GM13976 (cell line): ENCODE results near the gene OSBPL7.

Experiments
- DNase-seq: peaks from one replicate; pipeline ENCODE4 v3.0.0; 2012; ENCODE audit warnings: low spot score
- in situ Hi-C: fragments of 300-500 bp; cut with MboI; formaldehyde crosslinking; loops from one replicate; pipeline ENCODE4 v1.12.0; 2022; ENCODE audit warnings: low sequenced_read_pairs, mixed read lengths, inconsistent platforms; ENCODE audit not compliant: unreplicated experiment
- TF ChIP-seq, protein P1 (sequence below): IDR thresholded peaks from 2 replicates; pipeline ENCODE4 v1.5.1; 2012; ENCODE audit warnings: borderline replicate concordance, mild to moderate bottlenecking; ENCODE audit not compliant: insufficient read depth; ENCODE audit errors: extremely low read depth, missing control alignments, control extremely low read depth

Gene OSBPL7

DNA sequence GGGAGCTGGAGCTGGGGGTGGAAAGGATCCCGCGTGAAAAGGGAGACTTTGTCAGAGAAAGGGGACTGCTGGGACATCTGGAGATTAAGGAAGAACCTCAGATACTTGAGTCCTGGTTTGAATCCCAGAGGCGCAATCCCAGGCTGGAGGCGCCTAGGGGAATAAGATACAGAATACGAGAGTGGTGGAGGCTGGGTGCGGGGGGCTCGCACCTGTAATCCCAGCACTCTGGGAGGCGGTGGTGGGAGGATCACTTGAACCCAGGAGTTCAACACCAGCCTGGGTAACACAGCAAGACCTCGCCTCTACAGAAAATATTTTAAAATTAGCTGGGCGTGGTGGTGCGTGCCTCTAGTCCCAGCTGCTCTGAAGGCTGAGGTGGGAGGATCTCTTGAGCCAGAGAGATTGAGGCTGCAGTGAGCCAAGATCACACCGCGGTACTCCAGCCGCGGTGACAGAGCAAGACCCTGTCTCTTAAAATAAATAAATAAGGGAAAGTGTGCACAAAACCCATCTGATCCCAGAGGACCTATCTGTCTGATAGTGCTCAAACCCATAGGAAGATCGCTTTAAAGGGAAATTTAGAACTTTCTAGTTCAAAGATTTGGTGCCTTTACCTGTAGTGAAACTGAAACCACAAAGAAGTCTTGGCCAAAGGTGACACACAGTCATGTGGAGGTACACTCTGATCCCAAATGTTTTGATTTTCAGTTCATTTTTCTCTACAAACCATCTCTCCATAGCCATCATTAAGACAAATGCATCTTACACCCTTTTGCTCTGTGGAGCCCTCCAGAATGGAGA lies 20.1 kb upstream of the OSBPL7 start:
- in situ Hi-C loops = loop anchor here (5.0 kb wide), 1 partner anchor 51 kb away; no protein-coding TSS in a partner anchor
- TF ChIP-seq, protein P1, sequence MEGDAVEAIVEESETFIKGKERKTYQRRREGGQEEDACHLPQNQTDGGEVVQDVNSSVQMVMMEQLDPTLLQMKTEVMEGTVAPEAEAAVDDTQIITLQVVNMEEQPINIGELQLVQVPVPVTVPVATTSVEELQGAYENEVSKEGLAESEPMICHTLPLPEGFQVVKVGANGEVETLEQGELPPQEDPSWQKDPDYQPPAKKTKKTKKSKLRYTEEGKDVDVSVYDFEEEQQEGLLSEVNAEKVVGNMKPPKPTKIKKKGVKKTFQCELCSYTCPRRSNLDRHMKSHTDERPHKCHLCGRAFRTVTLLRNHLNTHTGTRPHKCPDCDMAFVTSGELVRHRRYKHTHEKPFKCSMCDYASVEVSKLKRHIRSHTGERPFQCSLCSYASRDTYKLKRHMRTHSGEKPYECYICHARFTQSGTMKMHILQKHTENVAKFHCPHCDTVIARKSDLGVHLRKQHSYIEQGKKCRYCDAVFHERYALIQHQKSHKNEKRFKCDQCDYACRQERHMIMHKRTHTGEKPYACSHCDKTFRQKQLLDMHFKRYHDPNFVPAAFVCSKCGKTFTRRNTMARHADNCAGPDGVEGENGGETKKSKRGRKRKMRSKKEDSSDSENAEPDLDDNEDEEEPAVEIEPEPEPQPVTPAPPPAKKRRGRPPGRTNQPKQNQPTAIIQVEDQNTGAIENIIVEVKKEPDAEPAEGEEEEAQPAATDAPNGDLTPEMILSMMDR = no peak
- no peak for DNase-seq

DNA sequence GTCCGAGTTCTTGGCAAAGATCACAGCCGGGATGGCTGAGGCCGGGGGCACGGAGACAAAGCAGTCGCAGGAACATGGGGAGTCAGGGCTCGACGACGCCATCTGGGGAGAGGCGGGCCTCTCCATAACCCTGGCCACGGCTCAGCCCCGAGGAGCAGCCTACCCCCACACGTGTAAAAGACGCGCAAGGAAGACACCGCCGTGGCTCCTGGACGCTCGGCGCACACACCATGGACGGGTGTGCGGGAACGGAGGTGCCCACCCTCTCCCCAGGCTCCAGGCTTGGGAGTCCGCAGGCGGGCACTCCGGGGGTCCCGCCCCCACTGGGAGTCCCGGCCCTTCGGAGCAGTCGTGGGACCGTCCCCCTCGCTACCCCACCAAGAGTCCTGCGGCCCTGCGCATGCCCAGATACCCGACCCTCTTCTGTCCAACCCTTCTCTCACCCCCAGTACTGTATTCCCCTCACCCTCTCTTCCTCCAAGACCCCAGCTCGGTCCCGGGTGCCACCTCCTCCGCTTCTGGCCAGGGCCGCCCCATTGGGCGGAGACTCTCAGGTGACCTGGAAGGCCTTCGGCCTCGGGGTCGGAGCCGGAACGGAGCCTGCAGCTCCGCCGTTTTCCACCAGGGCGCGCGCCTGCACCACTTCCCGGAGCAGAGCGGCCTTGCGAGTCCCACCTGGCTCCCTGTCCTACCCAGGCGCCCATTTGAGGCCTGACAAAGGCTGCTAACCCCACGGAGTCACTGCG lies 19.3 kb upstream of the OSBPL7 start, which contains the start of gene SCRN2:
Gene SCRN2, minus strand, starts transcription at position 532 of the 746 bp plus-strand sequence. Its CDS starts 430 bp downstream, at position 102.
- in situ Hi-C loops = loop anchor here (5.0 kb wide), 1 partner anchor 51 kb away; no protein-coding TSS in a partner anchor
- TF ChIP-seq, protein P1 = peak; percentile 94
- DNase-seq = peak; percentile 95

- in situ Hi-C loops = loop anchor here (5.0 kb wide), 1 partner anchor 52 kb away; no protein-coding TSS in a partner anchor
Measured at GRCh38 chr17:47840001-47840741, 18.6 kb upstream of the OSBPL7 start.

GRCh38 chr17:47839071-47839470 lies 17.5 kb upstream of the OSBPL7 start:
- TF ChIP-seq, protein P1 = no peak
- in situ Hi-C loops = no loop called here

More at GRCh38 chr17:47840001-47840741, 18.6 kb upstream of the OSBPL7 start:
- TF ChIP-seq, protein P1 = no peak
- no peak for DNase-seq

DNA sequence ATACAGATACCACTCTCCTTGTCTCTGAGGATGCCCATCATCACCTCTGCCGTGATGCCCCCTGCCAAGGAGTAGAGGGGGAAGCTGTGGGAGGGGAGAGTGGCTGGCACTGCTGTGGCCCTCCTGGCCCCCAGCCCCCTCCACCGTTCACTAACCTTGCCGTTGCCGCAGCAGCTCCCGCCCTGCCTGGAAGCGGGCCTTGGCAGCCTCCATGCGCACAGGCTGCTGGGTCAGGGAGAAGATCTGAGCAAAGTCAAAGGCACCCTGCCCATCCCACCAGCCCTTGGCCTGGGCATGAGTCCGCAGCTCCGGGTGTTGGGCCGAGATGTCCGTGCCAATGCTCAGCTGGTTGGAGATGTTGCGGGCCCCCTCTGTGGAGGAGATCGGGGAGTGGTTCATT lies 17.0 kb upstream of the OSBPL7 start:
- TF ChIP-seq, protein P1 = no peak
- in situ Hi-C loops = no loop called here
- no peak for DNase-seq

More at GRCh38 chr17:47839071-47839470, 17.5 kb upstream of the OSBPL7 start:
- no peak for DNase-seq

- no peak for DNase-seq
- in situ Hi-C loops = no loop called here
- TF ChIP-seq, protein P1 = no peak
Measured at GRCh38 chr17:47837401-47838039, 15.9 kb upstream of the OSBPL7 start.
